Measurements from ENCODE around the gene MPZL1.
"Not testable (repeated sequence)": the region's sequence is repeated elsewhere in the genome, so short reads cannot be mapped to it uniquely, and the experiment has no call there.

Gene MPZL1

GRCh38 chr1:167806676-167807075 lies 84.9 kb downstream of the MPZL1 start:
- not testable (repeated sequence) for H3K4me3 ChIP-seq (ENCODE audit: low read length); H3K27me3 ChIP-seq (ENCODE audit: insufficient read depth, low read length); H3K9ac ChIP-seq (ENCODE audit: low read depth, low read length); H3K36me3 ChIP-seq (ENCODE audit: insufficient read depth, low read depth, low read length); H3K4me1 ChIP-seq (ENCODE audit: insufficient read depth, low read length); H3K9me3 ChIP-seq (ENCODE audit: insufficient read depth, low read depth, low read length); H3K27ac ChIP-seq (ENCODE audit: low read length)

GRCh38 chr1:167808104-167808503 lies 86.3 kb downstream of the MPZL1 start:
- no peak overlapping the region for H3K4me3 ChIP-seq (ENCODE audit: low read length)
- no peaks in the 10 kb centered on the region for H3K36me3 ChIP-seq (ENCODE audit: insufficient read depth, low read depth, low read length)
- no peak overlapping the region for H3K27ac ChIP-seq (ENCODE audit: low read length)
- peaks cover 4% of the 10 kb centered on the region for H3K9me3 ChIP-seq (ENCODE audit: insufficient read depth, low read depth, low read length)
- H3K9ac ChIP-seq (ENCODE audit: low read depth, low read length): no peak overlapping the region
- H3K4me1 ChIP-seq (ENCODE audit: insufficient read depth, low read length): no peaks in the 10 kb centered on the region
- H3K27me3 ChIP-seq (ENCODE audit: insufficient read depth, low read length): no peaks in the 10 kb centered on the region

- no peak overlapping the region for H3K4me3 ChIP-seq (ENCODE audit: low read length)
- H3K36me3 ChIP-seq (ENCODE audit: insufficient read depth, low read depth, low read length): no peaks in the 10 kb centered on the region
- H3K9me3 ChIP-seq (ENCODE audit: insufficient read depth, low read depth, low read length): peaks cover 4% of the 10 kb centered on the region
- no peaks in the 10 kb centered on the region for H3K27me3 ChIP-seq (ENCODE audit: insufficient read depth, low read length)
- H3K4me1 ChIP-seq (ENCODE audit: insufficient read depth, low read length): no peaks in the 10 kb centered on the region
- H3K27ac ChIP-seq (ENCODE audit: low read length): no peak overlapping the region
- H3K9ac ChIP-seq (ENCODE audit: low read depth, low read length): no peak overlapping the region
Observed at GRCh38 chr1:167808690-167809089, 86.9 kb downstream of the MPZL1 start.

- Histone ChIP-seq H3K27me3 (ENCODE audit: insufficient read depth, low read length) (no peaks in the 10 kb centered on the region), H3K9me3 (ENCODE audit: insufficient read depth, low read depth, low read length) (peaks cover 3% of the 10 kb centered on the region; the same call in 1 of the 2 replicates), H3K4me1 (ENCODE audit: insufficient read depth, low read length) (no peaks in the 10 kb centered on the region), H3K4me3 (ENCODE audit: low read length) (no peak overlapping the region), H3K36me3 (ENCODE audit: insufficient read depth, low read depth, low read length) (no peaks in the 10 kb centered on the region), H3K27ac (ENCODE audit: low read length) (no peak overlapping the region), H3K9ac (ENCODE audit: low read depth, low read length) (no peak overlapping the region)
Observed at GRCh38 chr1:167812972-167813371, 91.2 kb downstream of the MPZL1 start.

- Histone ChIP-seq H3K27ac (ENCODE audit: low read length) (no peak overlapping the region), H3K9me3 (ENCODE audit: insufficient read depth, low read depth, low read length) (peaks cover 3% of the 10 kb centered on the region; the same call in 1 of the 2 replicates), H3K4me3 (ENCODE audit: low read length) (no peak overlapping the region), H3K4me1 (ENCODE audit: insufficient read depth, low read length) (peaks cover 5% of the 10 kb centered on the region; the same call in 1 of the 2 replicates), H3K9ac (ENCODE audit: low read depth, low read length) (no peak overlapping the region), H3K36me3 (ENCODE audit: insufficient read depth, low read depth, low read length) (no peaks in the 10 kb centered on the region), H3K27me3 (ENCODE audit: insufficient read depth, low read length) (no peaks in the 10 kb centered on the region)
Observed at GRCh38 chr1:167815650-167816049, 93.9 kb downstream of the MPZL1 start.

- peaks cover 20% of the 10 kb centered on the region for H3K4me1 ChIP-seq (ENCODE audit: insufficient read depth, low read length)
- no peak overlapping the region for H3K9ac ChIP-seq (ENCODE audit: low read depth, low read length)
- no peaks in the 10 kb centered on the region for H3K36me3 ChIP-seq (ENCODE audit: insufficient read depth, low read depth, low read length)
- H3K27ac ChIP-seq (ENCODE audit: low read length): no peak overlapping the region
- H3K4me3 ChIP-seq (ENCODE audit: low read length): peak overlapping the region; percentile 49; the same call in 1 of the 2 replicates
- peaks cover 3% of the 10 kb centered on the region; the same call in 1 of the 2 replicates for H3K9me3 ChIP-seq (ENCODE audit: insufficient read depth, low read depth, low read length)
- H3K27me3 ChIP-seq (ENCODE audit: insufficient read depth, low read length): no peaks in the 10 kb centered on the region
Observed at GRCh38 chr1:167819849-167820683, 98.3 kb downstream of the MPZL1 start.

GRCh38 chr1:167820684-167821355 lies 99.0 kb downstream of the MPZL1 start:
- no peaks in the 10 kb centered on the region for H3K27me3 ChIP-seq (ENCODE audit: insufficient read depth, low read length)
- H3K27ac ChIP-seq (ENCODE audit: low read length): no peak overlapping the region
- no peaks in the 10 kb centered on the region for H3K36me3 ChIP-seq (ENCODE audit: insufficient read depth, low read depth, low read length)
- H3K9ac ChIP-seq (ENCODE audit: low read depth, low read length): no peak overlapping the region
- H3K4me1 ChIP-seq (ENCODE audit: insufficient read depth, low read length): peaks cover 20% of the 10 kb centered on the region
- H3K9me3 ChIP-seq (ENCODE audit: insufficient read depth, low read depth, low read length): 0 out of 2 replicates have a peak, but pooled peaks cover under 1% of the 10 kb centered on the region
- no peak overlapping the region for H3K4me3 ChIP-seq (ENCODE audit: low read length)

- H3K36me3 ChIP-seq (ENCODE audit: insufficient read depth, low read depth, low read length): no peaks in the 10 kb centered on the region
- no peak overlapping the region for H3K27ac ChIP-seq (ENCODE audit: low read length)
- H3K27me3 ChIP-seq (ENCODE audit: insufficient read depth, low read length): no peaks in the 10 kb centered on the region
- no peak overlapping the region for H3K4me3 ChIP-seq (ENCODE audit: low read length)
- peaks cover 20% of the 10 kb centered on the region for H3K4me1 ChIP-seq (ENCODE audit: insufficient read depth, low read length)
- H3K9me3 ChIP-seq (ENCODE audit: insufficient read depth, low read depth, low read length): no peaks in the 10 kb centered on the region
- H3K9ac ChIP-seq (ENCODE audit: low read depth, low read length): no peak overlapping the region
Observed at GRCh38 chr1:167821356-167821685, 99.5 kb downstream of the MPZL1 start.

- Histone ChIP-seq H3K4me1 (ENCODE audit: insufficient read depth, low read length) (peaks cover 20% of the 10 kb centered on the region), H3K27ac (ENCODE audit: low read length) (no peak overlapping the region), H3K9ac (ENCODE audit: low read depth, low read length) (no peak overlapping the region), H3K4me3 (ENCODE audit: low read length) (no peak overlapping the region), H3K36me3 (ENCODE audit: insufficient read depth, low read depth, low read length) (no peaks in the 10 kb centered on the region), H3K9me3 (ENCODE audit: insufficient read depth, low read depth, low read length) (no peaks in the 10 kb centered on the region), H3K27me3 (ENCODE audit: insufficient read depth, low read length) (no peaks in the 10 kb centered on the region)
Observed at GRCh38 chr1:167821969-167822685, 100.3 kb downstream of the MPZL1 start.

GRCh38 chr1:167824163-167824794 lies 102.5 kb downstream of the MPZL1 start:
- H3K27ac ChIP-seq (ENCODE audit: low read length): no peak overlapping the region
- H3K9ac ChIP-seq (ENCODE audit: low read depth, low read length): no peak overlapping the region
- H3K4me1 ChIP-seq (ENCODE audit: insufficient read depth, low read length): peaks cover 23% of the 10 kb centered on the region
- no peak overlapping the region for H3K4me3 ChIP-seq (ENCODE audit: low read length)
- no peaks in the 10 kb centered on the region for H3K9me3 ChIP-seq (ENCODE audit: insufficient read depth, low read depth, low read length)
- H3K27me3 ChIP-seq (ENCODE audit: insufficient read depth, low read length): no peaks in the 10 kb centered on the region
- H3K36me3 ChIP-seq (ENCODE audit: insufficient read depth, low read depth, low read length): no peaks in the 10 kb centered on the region

GRCh38 chr1:167825419-167826079 lies 103.8 kb downstream of the MPZL1 start:
- Histone ChIP-seq H3K27ac (ENCODE audit: low read length) (no peak overlapping the region), H3K36me3 (ENCODE audit: insufficient read depth, low read depth, low read length) (no peaks in the 10 kb centered on the region), H3K9me3 (ENCODE audit: insufficient read depth, low read depth, low read length) (no peaks in the 10 kb centered on the region), H3K27me3 (ENCODE audit: insufficient read depth, low read length) (no peaks in the 10 kb centered on the region), H3K4me1 (ENCODE audit: insufficient read depth, low read length) (peaks cover 25% of the 10 kb centered on the region), H3K4me3 (ENCODE audit: low read length) (no peak overlapping the region), H3K9ac (ENCODE audit: low read depth, low read length) (no peak overlapping the region)

All from iPS-20b (cell line).